IPS-18c (cell line): ENCODE measurements around the gene FRG2B.
"Not testable (repeated sequence)": the region's sequence is repeated elsewhere in the genome, so short reads cannot be mapped to it uniquely, and the experiment has no call there.

Experiments used
- H3K4me3 ChIP-seq: 2 replicates; pipeline ENCODE4 v1.7.0; 2013; ENCODE audit warnings: low read depth, mild to moderate bottlenecking, low read length, moderate library complexity; ENCODE audit not compliant: insufficient read depth
- H3K9me3 ChIP-seq: one replicate; pipeline ENCODE4 v1.6.1; 2013; ENCODE audit warnings: mild to moderate bottlenecking, low read length, moderate library complexity; ENCODE audit not compliant: control insufficient read depth, insufficient read depth

FRG2B gene

GRCh38 chr10:133626695-133627094 is at the start of gene FRG2B:
Gene FRG2B (minus strand): TSS chr10:133626795. CDS start chr10:133626742, 53 bp downstream.
- H3K4me3 ChIP-seq, H3K9me3 ChIP-seq: not testable (repeated sequence)

GRCh38 chr10:133667446-133667845 is 40.9 kb upstream of the FRG2B start:
- not testable (repeated sequence) for H3K9me3 ChIP-seq, H3K4me3 ChIP-seq

- not testable (repeated sequence) for H3K4me3 ChIP-seq, H3K9me3 ChIP-seq
Observed at GRCh38 chr10:133663544-133664160, 37.1 kb upstream of the FRG2B start.

- not testable (repeated sequence) for H3K4me3 ChIP-seq, H3K9me3 ChIP-seq
Observed at GRCh38 chr10:133661122-133661521, 34.5 kb upstream of the FRG2B start.

GRCh38 chr10:133660516-133660915 is 33.9 kb upstream of the FRG2B start:
- not testable (repeated sequence) for H3K9me3 ChIP-seq, H3K4me3 ChIP-seq

GRCh38 chr10:133657276-133657675 is 30.7 kb upstream of the FRG2B start:
- H3K9me3 ChIP-seq, H3K4me3 ChIP-seq: not testable (repeated sequence)

- H3K9me3 ChIP-seq, H3K4me3 ChIP-seq: not testable (repeated sequence)
Observed at GRCh38 chr10:133648872-133649455, 22.4 kb upstream of the FRG2B start.

GRCh38 chr10:133647075-133647748 is 20.6 kb upstream of the FRG2B start:
- not testable (repeated sequence) for H3K9me3 ChIP-seq, H3K4me3 ChIP-seq

GRCh38 chr10:133637846-133638235 is 11.2 kb upstream of the FRG2B start:
- not testable (repeated sequence) for H3K9me3 ChIP-seq, H3K4me3 ChIP-seq

GRCh38 chr10:133637202-133637845 is 10.7 kb upstream of the FRG2B start:
- not testable (repeated sequence) for H3K9me3 ChIP-seq, H3K4me3 ChIP-seq

- not testable (repeated sequence) for H3K4me3 ChIP-seq, H3K9me3 ChIP-seq
Observed at GRCh38 chr10:133630723-133631249, 4.2 kb upstream of the FRG2B start.

GRCh38 chr10:133622544-133622943 is 4.1 kb downstream of the FRG2B start:
- not testable (repeated sequence) for H3K9me3 ChIP-seq, H3K4me3 ChIP-seq

GRCh38 chr10:133618851-133619250 is 7.7 kb downstream of the FRG2B start:
- no peak overlapping the region for H3K4me3 ChIP-seq
- peaks cover 19% of the 10 kb centered on the region for H3K9me3 ChIP-seq

GRCh38 chr10:133617196-133617595 is 9.4 kb downstream of the FRG2B start:
- no peak overlapping the region for H3K4me3 ChIP-seq
- peaks cover 19% of the 10 kb centered on the region for H3K9me3 ChIP-seq

- H3K9me3 ChIP-seq, result peaks cover 19% of the 10 kb centered on the region
Observed at GRCh38 chr10:133616371-133617130, 10.0 kb downstream of the FRG2B start.

GRCh38 chr10:133614830-133615580 is 11.6 kb downstream of the FRG2B start:
- Histone ChIP-seq H3K9me3 (peaks cover 17% of the 10 kb centered on the region), H3K4me3 (no peak overlapping the region)

More at GRCh38 chr10:133616371-133617130, 10.0 kb downstream of the FRG2B start:
- no peak overlapping the region for H3K4me3 ChIP-seq

GRCh38 chr10:133613699-133614098 is 12.9 kb downstream of the FRG2B start:
- Histone ChIP-seq H3K4me3 (no peak overlapping the region), H3K9me3 (peaks cover 19% of the 10 kb centered on the region)
